Smooth muscle cell (in vitro differentiated cells): Measurements from ENCODE around the gene PTPRN2. TPM values are rescaled to one million over a fixed set of nuclear protein-coding genes. Genes with fewer than 3 reads are reported as not detected.
"Not testable (repeated sequence)": the region's sequence is repeated elsewhere in the genome, so short reads cannot be mapped to it uniquely, and the experiment has no call there.

Experiments used
- DNase-seq: peaks from one replicate; lab custom pipeline; 2025; ENCODE audit not compliant: unreplicated experiment; lab: John Stamatoyannopoulos, UW
- H2AFZ ChIP-seq: fragments of 200-600 bp; sonication (generic); 2 replicates; pipeline ENCODE4 v1.6.0; 2016; ENCODE audit warnings: antibody characterized with exemption, low read depth, mild to moderate bottlenecking
- H3F3A ChIP-seq: fragments of 200-600 bp; sonication (generic); 2 replicates; pipeline ENCODE4 v1.6.0; 2017; ENCODE audit warnings: antibody characterized with exemption, low read depth
- H3K27ac ChIP-seq: fragments of 200-600 bp; sonication (generic); 2 replicates; pipeline ENCODE4 v1.5.1; 2016; ENCODE audit warnings: low read depth, mild to moderate bottlenecking
- H3K27me3 ChIP-seq: fragments of 200-600 bp; sonication (generic); 2 replicates; pipeline ENCODE4 v1.6.1; 2016; ENCODE audit warnings: low read depth, mild to moderate bottlenecking
- H3K36me3 ChIP-seq: fragments of 200-600 bp; sonication (generic); 2 replicates; pipeline ENCODE4 v1.5.1; 2016; ENCODE audit warnings: low read depth
- H3K4me1 ChIP-seq: fragments of 200-600 bp; sonication (generic); 2 replicates; pipeline ENCODE4 v1.5.1; 2016; ENCODE audit warnings: low read depth
- H3K4me2 ChIP-seq: fragments of 200-600 bp; sonication (generic); 2 replicates; pipeline ENCODE4 v1.6.0; 2016; ENCODE audit warnings: mild to moderate bottlenecking
- H3K4me3 ChIP-seq: fragments of 200-600 bp; sonication (generic); 2 replicates; pipeline ENCODE4 v1.5.1; 2016; ENCODE audit warnings: mild to moderate bottlenecking
- H3K79me2 ChIP-seq: fragments of 200-600 bp; sonication (generic); 2 replicates; pipeline ENCODE4 v1.6.0; 2016; ENCODE audit warnings: low read depth, mild to moderate bottlenecking
- H3K9ac ChIP-seq: fragments of 200-600 bp; sonication (generic); 2 replicates; pipeline ENCODE4 v1.6.0; 2016; ENCODE audit warnings: low read depth
- H3K9me3 ChIP-seq: fragments of 200-600 bp; sonication (generic); replicated peaks from 2 replicates; pipeline ENCODE4 v1.5.1; 2016; ENCODE audit warnings: low read depth
- H4K20me1 ChIP-seq: fragments of 200-600 bp; sonication (generic); 2 replicates; pipeline ENCODE4 v1.6.0; 2016; ENCODE audit warnings: low read depth
- CTCF ChIP-seq: fragments of 200-600 bp; sonication (generic); IDR thresholded peaks from 2 replicates; pipeline ENCODE4 v1.5.1; 2017; ENCODE audit warnings: borderline replicate concordance, mild to moderate bottlenecking, antibody characterized with exemption; ENCODE audit not compliant: insufficient read depth, poor library complexity, severe bottlenecking
- WGBS: methylation state at CpG from one replicate; pipeline ENCODE4 v1.1.7; 2016; ENCODE audit warnings: low lambda C conversion rate; 5-methylcytosine and 5-hydroxymethylcytosine counted together
- polyA plus RNA-seq: library from polyadenylated mRNA; unstranded; fragments of >200 nt; fragmentation: Nextera tagmentation; extraction: Ambion mirVana; gene quantifications from 2 replicates; pipeline ENCODE4 v1.2.1, GENCODE V29; 2016
- total RNA-seq: library from RNA; depleted of rRNA; stranded (reverse); fragments of >200 nt; gene quantifications from 2 replicates; pipeline ENCODE4 v1.2.3, GENCODE V29; 2014

The PTPRN2 gene
- total and polyA plus RNA-seq, 2 experiments from 2014 or later = 0.09 to 0.87 TPM

DNA sequence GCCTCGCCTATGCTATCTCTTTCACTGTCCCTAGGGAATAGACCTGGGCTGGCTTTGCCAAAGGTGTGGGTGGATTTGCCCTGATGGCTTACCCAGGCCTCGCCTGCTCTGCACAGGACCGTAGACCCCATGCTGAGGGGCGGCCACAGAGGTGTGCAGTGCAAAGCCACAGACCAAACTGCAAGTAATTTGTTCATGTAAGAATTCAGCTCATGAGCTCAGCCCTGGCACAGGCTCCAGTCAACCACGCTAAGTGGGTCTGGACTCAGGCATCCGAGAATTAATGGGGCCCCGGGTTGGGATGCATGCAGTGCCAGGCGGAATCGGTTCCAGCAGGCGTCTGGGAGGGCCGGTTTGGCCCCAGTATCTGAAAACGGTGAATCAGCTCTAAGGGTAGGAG lies 805.6 kb downstream of the PTPRN2 start:
- Histone ChIP-seq H3K36me3 (no peaks in the 10 kb centered on the region), H3K4me1 (peaks cover 5% of the 10 kb centered on the region), H4K20me1 (no peaks in the 10 kb centered on the region), H3K27me3 (peaks cover 1% of the 10 kb centered on the region), H3K9me3 (no peaks in the 10 kb centered on the region), H2AFZ (no peak overlapping the region), H3F3A (no peaks in the 10 kb centered on the region), H3K9ac (no peak overlapping the region), H3K4me3 (no peak overlapping the region), H3K4me2 (no peak overlapping the region), H3K27ac (no peak overlapping the region), H3K79me2 (no peaks in the 10 kb centered on the region)
- 93% methylated on average over 12 of the region's 12 CpGs for WGBS
- TF ChIP-seq CTCF = no peak
- no peak for DNase-seq

DNA sequence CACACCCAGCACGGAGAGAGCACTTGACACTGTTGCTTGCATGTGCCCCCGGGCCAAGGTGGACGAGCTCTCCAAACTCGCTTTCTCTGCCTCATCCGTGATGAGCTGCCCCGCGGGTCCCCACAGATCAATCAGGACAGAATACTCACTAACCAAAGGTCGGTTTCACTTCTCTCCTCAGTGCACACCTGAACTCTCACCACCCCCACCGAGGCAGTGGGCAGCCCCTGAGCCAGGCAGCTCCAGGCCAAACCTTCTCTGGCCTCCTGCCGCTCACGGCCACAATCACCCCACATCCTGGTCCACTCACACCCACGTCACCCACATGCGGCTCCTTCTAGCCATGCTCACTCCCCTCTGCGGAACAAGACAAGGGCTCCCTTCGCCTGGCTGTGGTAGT lies 806.9 kb downstream of the PTPRN2 start:
- Histone ChIP-seq H4K20me1 (no peaks in the 10 kb centered on the region), H3K27me3 (peaks cover 5% of the 10 kb centered on the region), H3K79me2 (no peaks in the 10 kb centered on the region), H3K4me3 (no peak overlapping the region), H3K4me2 (no peak overlapping the region), H2AFZ (no peak overlapping the region), H3K27ac (no peak overlapping the region), H3K36me3 (no peaks in the 10 kb centered on the region), H3F3A (no peaks in the 10 kb centered on the region), H3K4me1 (peaks cover 5% of the 10 kb centered on the region), H3K9me3 (no peaks in the 10 kb centered on the region), H3K9ac (no peak overlapping the region)
- 94% methylated on average over 15 of the region's 15 CpGs for WGBS
- no peak for DNase-seq
- no peak for TF ChIP-seq CTCF

DNA sequence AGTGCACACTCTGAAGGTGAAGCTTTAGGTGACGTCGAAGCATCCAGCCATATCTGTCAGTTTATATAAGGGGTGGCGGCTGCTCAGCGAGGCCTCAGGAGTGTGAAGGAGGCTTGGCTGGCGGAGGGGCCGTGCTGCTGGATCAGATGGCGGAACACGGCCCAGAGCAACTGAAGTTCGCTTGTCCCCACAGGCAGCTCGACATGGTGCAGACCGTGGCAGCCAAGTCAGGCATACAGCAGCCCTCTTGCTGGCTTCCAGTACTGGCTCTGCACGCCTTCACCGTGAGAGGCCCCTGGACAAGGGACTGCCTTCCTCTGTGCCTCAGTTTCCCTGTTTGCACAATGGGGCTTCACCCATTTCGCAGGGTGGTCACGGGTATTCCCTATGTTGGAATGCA lies 807.3 kb downstream of the PTPRN2 start:
- Histone ChIP-seq H3K4me1 (peaks cover 5% of the 10 kb centered on the region), H3K9me3 (no peaks in the 10 kb centered on the region), H3K4me2 (no peak overlapping the region), H3K4me3 (no peak overlapping the region), H3K36me3 (no peaks in the 10 kb centered on the region), H4K20me1 (no peaks in the 10 kb centered on the region), H3K9ac (no peak overlapping the region), H3K79me2 (no peaks in the 10 kb centered on the region), H3F3A (no peaks in the 10 kb centered on the region), H3K27me3 (peaks cover 5% of the 10 kb centered on the region), H2AFZ (no peak overlapping the region), H3K27ac (no peak overlapping the region)
- TF ChIP-seq CTCF = no peak
- 92% methylated on average over 15 of the region's 15 CpGs for WGBS
- DNase-seq = no peak

DNA sequence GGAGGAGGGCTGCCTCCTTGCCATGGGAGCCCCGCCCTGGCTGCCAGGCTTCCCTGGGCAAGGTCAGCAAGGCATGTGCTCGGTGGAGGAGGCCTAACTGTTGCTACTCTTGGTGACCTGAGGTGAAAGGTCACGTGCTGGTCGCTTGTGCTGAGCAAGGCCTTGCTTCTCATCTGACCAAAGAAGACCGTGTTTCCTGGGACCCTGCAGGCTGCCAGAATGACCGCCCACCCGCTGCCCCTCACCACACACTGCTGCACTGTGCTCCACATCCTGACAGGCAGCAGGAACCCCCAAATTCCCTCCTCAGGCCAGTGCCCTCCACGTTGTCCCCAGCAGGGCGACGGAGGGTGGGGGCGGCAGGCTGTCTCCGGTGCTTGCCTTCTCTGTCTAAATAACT lies 808.4 kb downstream of the PTPRN2 start:
- WGBS = 90% methylated on average over 12 of the region's 12 CpGs
- H3K9me3 ChIP-seq = no peaks in the 10 kb centered on the region

DNA sequence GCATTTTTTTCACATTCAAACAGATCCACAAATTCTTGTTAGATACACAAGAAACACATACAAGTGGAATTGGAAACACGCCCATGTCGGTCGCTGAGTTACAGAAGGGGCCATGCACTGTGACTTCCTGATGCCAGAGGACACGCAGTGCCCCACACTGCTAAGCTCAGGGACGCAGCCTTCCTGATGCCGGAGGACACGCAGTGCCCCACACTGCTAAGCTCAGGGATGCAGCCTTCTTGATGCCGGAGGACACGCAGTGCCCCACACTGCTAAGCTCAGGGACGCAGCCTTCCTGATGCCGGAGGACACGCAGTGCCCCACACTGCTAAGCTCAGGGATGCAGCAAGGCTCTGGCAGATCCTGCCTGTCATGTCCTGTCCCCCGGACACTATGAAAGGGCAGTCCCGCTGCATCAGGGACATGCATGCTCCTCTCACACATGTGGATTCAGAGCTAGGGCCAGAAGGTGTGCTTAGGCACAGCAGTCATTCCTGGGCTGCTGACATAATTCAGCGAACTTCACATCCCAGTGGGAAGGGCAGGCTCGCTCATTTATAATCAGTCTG lies 810.3 kb downstream of the PTPRN2 start:
- not testable (repeated sequence) for H3F3A ChIP-seq, H3K4me1 ChIP-seq, H3K4me3 ChIP-seq, H3K79me2 ChIP-seq, H2AFZ ChIP-seq, H3K9me3 ChIP-seq, H3K27me3 ChIP-seq, H3K9ac ChIP-seq, H3K4me2 ChIP-seq, H3K36me3 ChIP-seq, H4K20me1 ChIP-seq, DNase-seq, H3K27ac ChIP-seq
- WGBS = 89% methylated on average over 16 of the region's 16 CpGs

More for the DNA sequence above, 808.4 kb downstream of the PTPRN2 start:
- no peak for DNase-seq
- Histone ChIP-seq H3K27ac (no peak overlapping the region), H3K36me3 (no peaks in the 10 kb centered on the region), H3K4me1 (peaks cover 5% of the 10 kb centered on the region), H3K9ac (no peak overlapping the region), H4K20me1 (no peaks in the 10 kb centered on the region), H3K27me3 (peaks cover 5% of the 10 kb centered on the region), H2AFZ (no peak overlapping the region), H3F3A (no peaks in the 10 kb centered on the region), H3K4me2 (no peak overlapping the region), H3K4me3 (no peak overlapping the region), H3K79me2 (no peaks in the 10 kb centered on the region)
- no peak for TF ChIP-seq CTCF
